Common myeloid progenitor, CD34-positive (primary cell): ENCODE results near the gene POU6F2.
A peak's percentile ranks its signal among the peaks of the same experiment; 100 is the strongest.

Experiments used
- CTCF ChIA-PET: fragments of 350-600 bp; sonication (Branson Sonifier 250); formaldehyde crosslinking; loops from one replicate; lab custom pipeline; 2021; ENCODE audit warnings: antibody characterized with exemption; lab: Charles Lee
- POLR2A ChIA-PET: fragments of 350-600 bp; sonication (Branson Sonifier 250); formaldehyde crosslinking; loops from one replicate; lab custom pipeline; 2021; ENCODE audit warnings: antibody characterized with exemption; lab: Charles Lee
- DNase-seq, 3 donors: peaks; one replicate each; pipeline versions ENCODE4 v3.0.0 to v3.0.0-alpha.2; 2013
- H3K27ac ChIP-seq, 2 experiments: 1 replicate in 1 of 2; 2 replicates in 1 of 2; pipeline ENCODE4 v1.7.0; 2013; ENCODE audit warnings: inconsistent platforms in 2 of 2, low read length in 2 of 2, mild to moderate bottlenecking in 2 of 2, low read depth in 1 of 2, moderate library complexity in 1 of 2; ENCODE audit not compliant: severe bottlenecking in 2 of 2, insufficient read depth in 1 of 2, poor library complexity in 1 of 2
- H3K27me3 ChIP-seq, 5 experiments: replicated peaks in 2 of 5; 1 replicate in 3 of 5; 2 replicates in 2 of 5; pipeline versions ENCODE4 v1.6.1 to v1.7.0; 2013; ENCODE audit warnings: low read length in 4 of 5, mild to moderate bottlenecking in 2 of 5, moderate library complexity in 2 of 5, inconsistent platforms in 1 of 5; ENCODE audit not compliant: insufficient read depth in 5 of 5, control insufficient read depth in 4 of 5
- H3K36me3 ChIP-seq, 4 experiments: 1 replicate in 2 of 4; 2 replicates in 2 of 4; pipeline versions ENCODE4 v1.6.1 to v1.7.0; 2013; ENCODE audit warnings: low read length in 3 of 4, control low read depth in 1 of 4, mild to moderate bottlenecking in 1 of 4; ENCODE audit not compliant: control insufficient read depth in 4 of 4, insufficient read depth in 4 of 4
- H3K4me1 ChIP-seq, 4 experiments: 1 replicate in 3 of 4; 2 replicates in 1 of 4; pipeline versions ENCODE4 v1.6.1 to v1.7.1; 2013; ENCODE audit warnings: low read length in 3 of 4, mild to moderate bottlenecking in 3 of 4, control low read depth in 1 of 4, inconsistent platforms in 1 of 4, moderate library complexity in 1 of 4; ENCODE audit not compliant: control insufficient read depth in 4 of 4, insufficient read depth in 4 of 4; ENCODE audit errors: control extremely low read depth in 1 of 4
- H3K4me3 ChIP-seq, 7 experiments: 1 replicate in 4 of 7; 2 replicates in 3 of 7; pipeline versions ENCODE4 v1.5.1 to v1.7.0; 2013; ENCODE audit warnings: mild to moderate bottlenecking in 7 of 7, low read length in 6 of 7, moderate library complexity in 6 of 7, inconsistent platforms in 2 of 7, low read depth in 2 of 7, control low read depth in 1 of 7; ENCODE audit not compliant: insufficient read depth in 4 of 7, control insufficient read depth in 1 of 7; ENCODE audit errors: extremely low read depth in 1 of 7
- H3K9me3 ChIP-seq, 5 experiments: 1 replicate in 4 of 5; 2 replicates in 1 of 5; pipeline versions ENCODE4 v1.6.1 to v1.7.1; 2013; ENCODE audit warnings: low read length in 4 of 5, mild to moderate bottlenecking in 2 of 5, inconsistent platforms in 1 of 5, low read depth in 1 of 5, moderate library complexity in 1 of 5; ENCODE audit not compliant: control insufficient read depth in 4 of 5, insufficient read depth in 2 of 5; ENCODE audit errors: control extremely low read depth in 1 of 5
- WGBS: methylation state at CpG from one replicate; pipeline ENCODE4 v1.1.5; 2013; ENCODE audit not compliant: insufficient coverage; 5-methylcytosine and 5-hydroxymethylcytosine counted together

The POU6F2 gene

DNA sequence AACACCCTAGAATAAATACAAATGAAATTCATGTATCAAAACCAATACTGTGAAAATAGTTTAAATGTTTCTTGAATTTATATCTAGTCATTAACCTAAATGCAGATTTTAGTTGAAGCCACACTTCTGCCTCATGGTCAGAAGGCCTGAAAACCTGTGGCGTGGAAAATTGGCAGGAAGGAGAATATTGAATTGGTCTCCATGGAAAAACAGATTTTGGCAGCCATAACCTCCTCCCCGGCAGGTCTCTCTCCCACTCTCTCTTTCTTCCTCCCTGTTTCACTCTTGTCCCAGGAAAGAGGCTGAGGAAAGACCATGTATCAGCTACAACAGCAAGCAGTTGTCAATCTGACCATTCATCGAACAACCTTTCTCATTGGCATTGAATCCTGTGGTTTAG lies 427.9 kb downstream of the POU6F2 start:
- no peak overlapping the region for H3K27ac ChIP-seq
- CTCF ChIA-PET = no interaction called here
- WGBS = 100% methylated on average over 1 of the region's 3 CpGs

GRCh38 chr7:39406467-39406866 lies 428.8 kb downstream of the POU6F2 start:
- H3K4me1 ChIP-seq = peaks cover 0 to 5% (median 0%) of the 10 kb centered on the region in 4 experiments
- POLR2A ChIA-PET = no interaction called here
- CTCF ChIA-PET = no interaction called here
- no peak overlapping the region for H3K4me3 ChIP-seq
- DNase-seq = no peak
- H3K36me3 ChIP-seq = no peaks in the 10 kb centered on the region
- 94% methylated on average over 10 of the region's 10 CpGs for WGBS
- H3K9me3 ChIP-seq = no peaks in the 10 kb centered on the region
- no peak overlapping the region for H3K27ac ChIP-seq
- H3K27me3 ChIP-seq = no peaks in the 10 kb centered on the region

More for the DNA sequence above, 427.9 kb downstream of the POU6F2 start:
- peaks cover 0 to 5% (median 0%) of the 10 kb centered on the region in 4 experiments for H3K4me1 ChIP-seq
- DNase-seq = no peak
- H3K36me3 ChIP-seq = no peaks in the 10 kb centered on the region
- H3K4me3 ChIP-seq = no peak overlapping the region
- POLR2A ChIA-PET = no interaction called here
- no peaks in the 10 kb centered on the region for H3K27me3 ChIP-seq
- no peaks in the 10 kb centered on the region for H3K9me3 ChIP-seq

DNA sequence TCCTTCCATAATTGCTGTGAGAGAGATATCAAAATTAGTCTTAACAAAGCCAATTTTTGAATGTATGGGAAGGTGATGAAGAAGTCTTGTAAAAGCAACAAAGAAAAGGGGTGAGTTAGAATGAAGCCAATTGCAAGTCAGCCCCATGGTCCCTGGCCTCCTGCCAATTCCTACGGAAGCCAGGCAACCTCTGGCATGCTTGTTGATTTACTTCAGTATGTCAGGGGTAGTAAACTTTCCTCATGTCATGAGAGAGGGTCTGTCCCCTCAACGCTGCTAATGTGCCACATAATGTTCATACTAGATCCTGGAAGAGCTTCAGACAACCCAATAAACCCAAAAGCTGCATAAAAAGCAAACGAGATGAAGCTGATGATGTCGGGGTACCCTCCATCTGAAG lies 429.4 kb downstream of the POU6F2 start:
- Histone ChIP-seq H3K4me1 (peaks cover 0 to 5% (median 0%) of the 10 kb centered on the region in 4 experiments), H3K4me3 (no peak overlapping the region), H3K27ac (no peak overlapping the region), H3K9me3 (no peaks in the 10 kb centered on the region), H3K27me3 (peaks cover 0 to 2% (median 0%) of the 10 kb centered on the region in 5 experiments), H3K36me3 (no peaks in the 10 kb centered on the region)
- 44% methylated on average over 3 of the region's 4 CpGs for WGBS
- POLR2A ChIA-PET = no interaction called here
- CTCF ChIA-PET = no interaction called here
- peak; percentile 13 to 61 (median 60) for DNase-seq

GRCh38 chr7:39407723-39408122 lies 430.0 kb downstream of the POU6F2 start:
- no peak for DNase-seq
- ChIA-PET POLR2A (no interaction called here), CTCF (no interaction called here)
- Histone ChIP-seq H3K27me3 (peaks cover 0 to 2% (median 0%) of the 10 kb centered on the region in 5 experiments), H3K9me3 (no peaks in the 10 kb centered on the region), H3K4me3 (no peak overlapping the region), H3K27ac (no peak overlapping the region), H3K36me3 (no peaks in the 10 kb centered on the region), H3K4me1 (peaks cover 0 to 5% (median 0%) of the 10 kb centered on the region in 4 experiments)
- 80% methylated on average over 1 of the region's 8 CpGs for WGBS

GRCh38 chr7:39408906-39409305 lies 431.2 kb downstream of the POU6F2 start:
- Histone ChIP-seq H3K27me3 (peaks cover 0 to 2% (median 0%) of the 10 kb centered on the region in 5 experiments), H3K9me3 (no peaks in the 10 kb centered on the region), H3K4me3 (no peak overlapping the region), H3K4me1 (peaks cover 0 to 8% (median 4%) of the 10 kb centered on the region in 4 experiments), H3K36me3 (no peaks in the 10 kb centered on the region), H3K27ac (no peak overlapping the region)
- DNase-seq = no peak
- CTCF ChIA-PET = no interaction called here
- no CpG with 5 or more reads among the region's 1 CpG for WGBS
- POLR2A ChIA-PET = no interaction called here

DNA sequence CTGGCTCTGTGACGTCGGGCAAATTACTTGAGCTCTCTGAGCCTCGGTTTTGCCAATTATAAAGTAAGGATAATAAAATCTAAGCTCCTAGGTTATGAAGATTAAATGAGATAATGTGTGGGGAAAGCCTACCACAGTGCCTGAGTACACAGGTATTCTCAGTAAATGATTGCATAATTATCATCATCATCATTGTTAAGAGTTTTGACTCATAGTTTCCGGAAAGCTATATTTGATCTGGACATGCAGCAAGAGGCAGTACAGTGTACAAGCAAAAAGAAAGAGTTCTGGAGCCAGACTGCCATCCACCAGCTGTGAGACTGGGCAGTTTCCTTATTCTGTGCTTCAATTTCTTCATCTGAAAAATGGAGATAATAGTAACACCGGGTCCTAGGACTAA lies 432.9 kb downstream of the POU6F2 start:
- Histone ChIP-seq H3K4me3 (no peak overlapping the region), H3K27ac (no peak overlapping the region), H3K36me3 (no peaks in the 10 kb centered on the region), H3K4me1 (peaks cover 0 to 16% (median 9%) of the 10 kb centered on the region in 4 experiments), H3K9me3 (no peaks in the 10 kb centered on the region), H3K27me3 (peaks cover 0 to 4% (median under 1%) of the 10 kb centered on the region in 5 experiments)
- POLR2A ChIA-PET = no interaction called here
- 88% methylated on average over 3 of the region's 5 CpGs for WGBS
- DNase-seq = no peak
- CTCF ChIA-PET = interaction anchor here (1.4 to 2.2 kb wide), 2 partner anchors 8 to 14 kb away, joined by 6 to 7 read pairs; no protein-coding TSS in a partner anchor

DNA sequence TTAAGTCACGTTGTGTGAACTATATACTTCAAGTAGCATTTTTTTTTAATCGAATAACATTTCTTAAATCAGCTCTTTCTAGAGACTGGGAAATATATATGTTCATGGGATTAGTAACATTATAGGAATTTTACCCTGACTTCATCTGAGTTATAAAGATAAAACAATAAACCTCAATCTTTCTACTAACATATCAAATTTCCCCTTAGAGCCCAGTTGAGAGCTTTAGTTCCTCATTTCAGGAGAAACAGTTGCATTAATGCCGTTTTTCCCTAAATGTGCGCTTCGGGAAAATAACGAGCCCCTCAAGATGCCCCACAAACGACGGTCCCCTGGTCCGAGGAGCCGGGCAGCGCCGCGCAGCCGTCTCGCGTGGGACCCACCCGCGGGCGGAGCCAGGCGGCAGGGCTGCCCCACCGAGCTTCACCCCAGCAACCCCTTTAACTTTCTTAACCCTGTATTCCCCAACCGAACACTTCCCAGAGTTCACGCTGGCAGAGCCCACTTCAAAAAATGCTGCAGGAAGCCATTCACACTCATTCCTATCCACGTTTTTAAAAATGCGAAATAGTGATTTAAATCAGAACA lies 436.0 kb downstream of the POU6F2 start:
- H3K9me3 ChIP-seq = no peaks in the 10 kb centered on the region
- H3K4me3 ChIP-seq = peak overlapping the region in 6 of 7 experiments; percentile 59 to 83 (median 77)
- peaks cover 0 to 7% (median 2%) of the 10 kb centered on the region in 5 experiments for H3K27me3 ChIP-seq
- POLR2A ChIA-PET = no interaction called here
- WGBS = 0% methylated on average over 23 of the region's 25 CpGs
- H3K36me3 ChIP-seq = no peaks in the 10 kb centered on the region
- DNase-seq = peak in 2 of 3 donors; percentile 10 to 36
- CTCF ChIA-PET = interaction anchor here (3.1 kb wide), 1 partner anchor 40 kb away, joined by 9 read pairs; no protein-coding TSS in a partner anchor
- peaks cover 0 to 11% (median 9%) of the 10 kb centered on the region in 4 experiments for H3K4me1 ChIP-seq
- no peak overlapping the region for H3K27ac ChIP-seq
